Dedifferentiated amniotic fluid mesenchymal stem cell (primary cell): ENCODE measurements around the gene WRAP73.

Experiments
- DNase-seq: peaks from one replicate; pipeline ENCODE4 v3.0.0-alpha.2; 2016; ENCODE audit errors: extremely low spot score

Gene WRAP73

GRCh38 chr1:3646596-3646995, 3.3 kb downstream of the WRAP73 start:
- no peak for DNase-seq

- no peak for DNase-seq
Measured at GRCh38 chr1:3645666-3646355, 4.1 kb downstream of the WRAP73 start.

GRCh38 chr1:3645247-3645646, 4.7 kb downstream of the WRAP73 start:
- DNase-seq = no peak

- no peak for DNase-seq
Measured at GRCh38 chr1:3644273-3644672, 5.6 kb downstream of the WRAP73 start.

GRCh38 chr1:3642919-3643675, 6.8 kb downstream of the WRAP73 start:
- DNase-seq = no peak

- DNase-seq = no peak
Measured at GRCh38 chr1:3641816-3642215, 8.1 kb downstream of the WRAP73 start.

- DNase-seq = no peak
Measured at GRCh38 chr1:3641046-3641760, 8.7 kb downstream of the WRAP73 start.

- no peak for DNase-seq
Measured at GRCh38 chr1:3640121-3640837, 9.6 kb downstream of the WRAP73 start.

GRCh38 chr1:3639397-3639911, 10.4 kb downstream of the WRAP73 start:
- DNase-seq = no peak

- DNase-seq = no peak
Measured at GRCh38 chr1:3638676-3639075, 11.2 kb downstream of the WRAP73 start.

GRCh38 chr1:3638027-3638426, 11.9 kb downstream of the WRAP73 start:
- no peak for DNase-seq

GRCh38 chr1:3636531-3636930, 13.4 kb downstream of the WRAP73 start:
- DNase-seq = no peak

- no peak for DNase-seq
Measured at GRCh38 chr1:3636080-3636479, 13.8 kb downstream of the WRAP73 start.

- no peak for DNase-seq
Measured at GRCh38 chr1:3634059-3634800, 15.7 kb downstream of the WRAP73 start.

- DNase-seq = no peak
Measured at GRCh38 chr1:3633344-3634058, 16.4 kb downstream of the WRAP73 start.

GRCh38 chr1:3632716-3633343, 17.1 kb downstream of the WRAP73 start:
- no peak for DNase-seq

- no peak for DNase-seq
Measured at GRCh38 chr1:3632298-3632697, 17.6 kb downstream of the WRAP73 start.

- no peak for DNase-seq
Measured at GRCh38 chr1:3631320-3632260, 18.3 kb downstream of the WRAP73 start.

- DNase-seq = no peak
Measured at GRCh38 chr1:3630914-3631313, 19.0 kb downstream of the WRAP73 start.
